ENCODE measurements around the gene NR4A2. TPM values are rescaled to one million over a fixed set of nuclear protein-coding genes. Genes with fewer than 3 reads are reported as not detected.

NR4A2 gene
- total and polyA plus RNA-seq, 12 donors: 1.1 to 31.2 (median 5.3) TPM

GRCh38 chr2:156334496-156335478 is 2.3 kb upstream of the NR4A2 start:
- H3K27ac ChIP-seq: peak overlapping the region; percentile 97 to 100 (median 99)
- intact Hi-C loops (cut with DNase I): loop anchor here in 9 of 10 donors (1.0 to 10.0 kb wide), 10 partner anchors 8 to 254 kb away; partner anchors contain the start of gene GPD2 (in 3 of the 9)
- H3K36me3 ChIP-seq: peaks cover 0 to 2% (median 0%) of the 10 kb centered on the region in 9 donors
- ATAC-seq (peak; percentile 88 to 95 (median 90)), DNase-seq (peak; percentile 92 to 97)
- TF ChIP-seq CTCF (IDR thresholded peaks at IDR 0.05): peak in 4 of 9 donors; percentile 10 to 49 (median 36)
- H3K4me3 ChIP-seq: peak overlapping the region; percentile 62 to 91 (median 80)
- WGBS, 2 donors: 1% methylated on average over 37 to 40 of the region's 40 CpGs
- peaks cover 0 to 51% (median 26%) of the 10 kb centered on the region in 9 donors for H3K4me1 ChIP-seq
- H3K27me3 ChIP-seq: peaks cover 0 to 16% (median 4%) of the 10 kb centered on the region in 7 donors
- no peaks in the 10 kb centered on the region for H3K9me3 ChIP-seq

GRCh38 chr2:156333951-156334495 is 1.5 kb upstream of the NR4A2 start:
- H3K27me3 ChIP-seq: peaks cover 0 to 24% (median 11%) of the 10 kb centered on the region in 7 donors
- no peaks in the 10 kb centered on the region for H3K9me3 ChIP-seq
- no peak for TF ChIP-seq CTCF (IDR thresholded peaks at IDR 0.05)
- H3K4me3 ChIP-seq: peak overlapping the region; percentile 62 to 91 (median 80)
- peak; percentile 40 to 79 (median 50) for ATAC-seq
- DNase-seq: peak; percentile 72 to 86
- peaks cover 0 to 51% (median 22%) of the 10 kb centered on the region in 9 donors for H3K4me1 ChIP-seq
- intact Hi-C loops (cut with DNase I): loop anchor here in 9 of 10 donors (1.0 to 10.0 kb wide), 9 partner anchors 8 to 255 kb away; partner anchors contain the start of gene GPD2 (in 3 of the 9)
- peak overlapping the region; percentile 97 to 100 (median 99) for H3K27ac ChIP-seq
- WGBS, 2 donors: 0 to 1% methylated on average over 48 of the region's 48 CpGs
- H3K36me3 ChIP-seq: peaks cover 0 to 10% (median 0%) of the 10 kb centered on the region in 9 donors

GRCh38 chr2:156333274-156333950 is 891 bp upstream of the NR4A2 start:
- Histone ChIP-seq H3K36me3 (peaks cover 0 to 11% (median 0%) of the 10 kb centered on the region in 9 donors), H3K4me3 (peak overlapping the region; percentile 62 to 91 (median 80)), H3K4me1 (peaks cover 0 to 50% (median 18%) of the 10 kb centered on the region in 9 donors), H3K9me3 (no peaks in the 10 kb centered on the region), H3K27ac (peak overlapping the region; percentile 97 to 100 (median 99)), H3K27me3 (peaks cover 0 to 30% (median 13%) of the 10 kb centered on the region in 7 donors)
- ATAC-seq (peak in 2 of 8 donors; percentile 9 to 48), DNase-seq (no peak)
- intact Hi-C loops (cut with DNase I): loop anchor here in 6 of 10 donors (2.0 to 10.0 kb wide), 6 partner anchors 67 to 254 kb away; partner anchors contain the start of gene GPD2 (in 1 of the 6)
- 0% methylated on average over 27 to 28 of the region's 28 CpGs for WGBS, 2 donors
- no peak for TF ChIP-seq CTCF (IDR thresholded peaks at IDR 0.05)
